ENCODE data around the gene LDLR. TPM values are rescaled to one million over a fixed set of nuclear protein-coding genes. Genes with fewer than 3 reads are reported as not detected.

Gene LDLR
- total and polyA plus RNA-seq, 2 donors from 2014 or later, result 17.6 to 42.4 TPM

GRCh38 chr19:11047866-11048265 lies 41.4 kb upstream of the LDLR start:
- H3K27me3 ChIP-seq (ENCODE audit: control insufficient read depth, insufficient read depth, low read length), result no peaks in the 10 kb centered on the region
- no peak for FAIRE-seq
- H3K4me1 ChIP-seq (ENCODE audit: control insufficient read depth in 2 of 3, insufficient read depth in 2 of 3, low read depth in 1 of 3, low read length in 3 of 3), result no peaks in the 10 kb centered on the region
- no peak overlapping the region for H3K9ac ChIP-seq (ENCODE audit: low read length in 3 of 3)
- H3K9me3 ChIP-seq (ENCODE audit: control insufficient read depth in 2 of 3, insufficient read depth in 1 of 3, low read length in 3 of 3), result no peaks in the 10 kb centered on the region
- DNase-seq, result no peak
- intact Hi-C loops (cut with DNase I), result no loop called here
- H3K36me3 ChIP-seq (ENCODE audit: control insufficient read depth in 2 of 3, insufficient read depth in 3 of 3, low read length in 3 of 3), result peaks cover 2 to 29% (median 10%) of the 10 kb centered on the region in 3 donors
- H3K4me3 ChIP-seq (ENCODE audit: low read length in 3 of 3), result no peak overlapping the region
- TF ChIP-seq CTCF (IDR thresholded peaks at IDR 0.05; ENCODE audit: borderline replicate concordance, extremely low read depth, insufficient read depth), result no peak
- no peak overlapping the region for H3K27ac ChIP-seq (ENCODE audit: low read depth in 2 of 2, low read length in 2 of 2)

GRCh38 chr19:11050323-11051114 lies 38.7 kb upstream of the LDLR start:
- no peak overlapping the region for H3K27ac ChIP-seq (ENCODE audit: low read depth in 2 of 2, low read length in 2 of 2)
- H3K4me3 ChIP-seq (ENCODE audit: low read length in 3 of 3), result no peak overlapping the region
- intact Hi-C loops (cut with DNase I), result no loop called here
- H3K9me3 ChIP-seq (ENCODE audit: control insufficient read depth in 2 of 3, insufficient read depth in 1 of 3, low read length in 3 of 3), result no peaks in the 10 kb centered on the region
- TF ChIP-seq CTCF (IDR thresholded peaks at IDR 0.05; ENCODE audit: borderline replicate concordance, extremely low read depth, insufficient read depth), result no peak
- no peaks in the 10 kb centered on the region for H3K27me3 ChIP-seq (ENCODE audit: control insufficient read depth, insufficient read depth, low read length)
- H3K9ac ChIP-seq (ENCODE audit: low read length in 3 of 3), result no peak overlapping the region
- no peak for FAIRE-seq
- H3K4me1 ChIP-seq (ENCODE audit: control insufficient read depth in 2 of 3, insufficient read depth in 2 of 3, low read depth in 1 of 3, low read length in 3 of 3), result no peaks in the 10 kb centered on the region
- H3K36me3 ChIP-seq (ENCODE audit: control insufficient read depth in 2 of 3, insufficient read depth in 3 of 3, low read length in 3 of 3), result peaks cover 2 to 21% (median 7%) of the 10 kb centered on the region in 3 donors
- DNase-seq, result no peak

GRCh38 chr19:11053817-11054195 lies 35.5 kb upstream of the LDLR start:
- Histone ChIP-seq H3K36me3 (ENCODE audit: control insufficient read depth in 2 of 3, insufficient read depth in 3 of 3, low read length in 3 of 3) (peaks cover 2 to 22% (median 10%) of the 10 kb centered on the region in 3 donors), H3K9me3 (ENCODE audit: control insufficient read depth in 2 of 3, insufficient read depth in 1 of 3, low read length in 3 of 3) (no peaks in the 10 kb centered on the region), H3K4me3 (ENCODE audit: low read length in 3 of 3) (no peak overlapping the region), H3K9ac (ENCODE audit: low read length in 3 of 3) (no peak overlapping the region), H3K27me3 (ENCODE audit: control insufficient read depth, insufficient read depth, low read length) (no peaks in the 10 kb centered on the region), H3K4me1 (ENCODE audit: control insufficient read depth in 2 of 3, insufficient read depth in 2 of 3, low read depth in 1 of 3, low read length in 3 of 3) (no peaks in the 10 kb centered on the region), H3K27ac (ENCODE audit: low read depth in 2 of 2, low read length in 2 of 2) (no peak overlapping the region)
- FAIRE-seq (no peak), DNase-seq (no peak)
- no peak for TF ChIP-seq CTCF (IDR thresholded peaks at IDR 0.05; ENCODE audit: borderline replicate concordance, extremely low read depth, insufficient read depth)
- intact Hi-C loops (cut with DNase I), result no loop called here
